ENCODE measurements around the gene TOM1L2. TPM values are rescaled to one million over a fixed set of nuclear protein-coding genes. Genes with fewer than 3 reads are reported as not detected.
"Not testable (repeated sequence)": the region's sequence is repeated elsewhere in the genome, so short reads cannot be mapped to it uniquely, and the experiment has no call there.

TOM1L2 gene
- total RNA-seq, 1 donor from 2014 or later: 16.3 TPM

DNA sequence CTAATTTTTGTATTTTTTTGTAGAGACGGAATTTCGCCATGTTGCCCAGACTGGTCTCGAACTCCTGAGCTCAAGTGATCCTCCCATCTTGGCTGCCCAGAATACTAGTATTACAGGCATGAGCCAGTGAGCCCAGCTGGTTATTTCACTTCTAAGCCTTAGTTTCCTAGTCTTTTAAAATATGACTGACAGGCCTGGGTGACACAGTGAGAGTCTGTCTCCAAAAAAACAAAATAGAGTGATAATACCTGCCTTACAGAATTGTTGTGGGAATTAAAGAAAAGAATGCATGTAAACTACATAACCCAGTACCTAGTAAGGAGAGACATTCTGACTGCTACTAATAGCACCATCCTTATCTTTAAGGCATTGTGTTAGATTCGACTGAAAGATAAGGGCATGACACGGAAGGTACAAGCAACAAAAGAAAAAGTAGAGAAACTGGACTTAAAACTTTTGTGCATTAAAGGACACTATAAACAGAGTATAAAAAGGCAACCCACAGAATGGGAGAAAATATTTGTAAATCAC, 11.6 kb downstream of the TOM1L2 start:
- TF ChIP-seq CTCF (IDR thresholded peaks at IDR 0.05; ENCODE audit: insufficient read depth, low read length, poor library complexity, severe bottlenecking): no peak
- H3K4me3 ChIP-seq (ENCODE audit: low read depth, low read length): no peak overlapping the region
- no peak for DNase-seq (ENCODE audit: low read depth)
- H3K36me3 ChIP-seq (ENCODE audit: control insufficient read depth, insufficient read depth, low read length): no peaks in the 10 kb centered on the region
- H3K27me3 ChIP-seq (ENCODE audit: control insufficient read depth, insufficient read depth, low read length): no peaks in the 10 kb centered on the region

GRCh38 chr17:17959520-17960361, 12.5 kb downstream of the TOM1L2 start:
- TF ChIP-seq CTCF (IDR thresholded peaks at IDR 0.05; ENCODE audit: insufficient read depth, low read length, poor library complexity, severe bottlenecking): no peak
- no peaks in the 10 kb centered on the region for H3K27me3 ChIP-seq (ENCODE audit: control insufficient read depth, insufficient read depth, low read length)
- peak; percentile 83 for DNase-seq (ENCODE audit: low read depth)
- H3K4me3 ChIP-seq (ENCODE audit: low read depth, low read length): peak overlapping the region; percentile 20
- no peaks in the 10 kb centered on the region for H3K36me3 ChIP-seq (ENCODE audit: control insufficient read depth, insufficient read depth, low read length)

DNA sequence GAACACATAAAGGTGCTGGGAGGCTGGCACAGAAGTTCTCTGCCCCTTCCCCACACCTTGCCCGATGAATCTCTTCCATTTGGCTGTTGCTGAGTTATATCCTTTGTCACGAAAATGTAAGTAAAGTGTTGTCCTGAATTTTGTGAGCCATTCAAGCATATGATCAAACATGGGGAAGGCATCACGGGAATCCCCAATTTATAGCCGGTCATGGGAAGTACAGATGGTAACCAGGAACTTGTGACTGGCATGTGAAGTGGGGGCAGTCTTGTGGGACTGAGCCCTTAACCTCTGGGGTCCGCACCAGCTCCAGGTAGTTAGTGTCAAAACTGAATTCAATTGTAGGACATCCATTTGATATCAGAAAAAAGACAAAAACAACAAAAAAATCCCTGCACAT, 13.2 kb downstream of the TOM1L2 start:
- H3K27me3 ChIP-seq (ENCODE audit: control insufficient read depth, insufficient read depth, low read length): no peaks in the 10 kb centered on the region
- no peak for DNase-seq (ENCODE audit: low read depth)
- no peaks in the 10 kb centered on the region for H3K36me3 ChIP-seq (ENCODE audit: control insufficient read depth, insufficient read depth, low read length)
- no peak for TF ChIP-seq CTCF (IDR thresholded peaks at IDR 0.05; ENCODE audit: insufficient read depth, low read length, poor library complexity, severe bottlenecking)
- no peak overlapping the region for H3K4me3 ChIP-seq (ENCODE audit: low read depth, low read length)

DNA sequence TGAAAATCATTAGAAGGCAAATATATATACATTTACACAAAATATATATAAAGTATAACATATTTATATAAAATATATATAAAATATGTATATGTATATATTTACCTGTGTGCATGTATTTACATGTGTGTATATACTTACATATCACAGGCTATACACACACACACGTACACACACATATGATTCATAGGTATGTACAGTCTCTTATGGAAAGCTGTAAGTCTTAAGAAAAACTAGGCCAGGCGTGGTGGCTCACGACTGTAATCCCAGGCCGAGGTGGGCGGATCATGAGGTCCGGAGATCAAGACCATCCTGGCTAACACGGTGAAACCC, 14.7 kb downstream of the TOM1L2 start:
- H3K27me3 ChIP-seq (ENCODE audit: control insufficient read depth, insufficient read depth, low read length): no peaks in the 10 kb centered on the region
- no peaks in the 10 kb centered on the region for H3K36me3 ChIP-seq (ENCODE audit: control insufficient read depth, insufficient read depth, low read length)
- no peak for TF ChIP-seq CTCF (IDR thresholded peaks at IDR 0.05; ENCODE audit: insufficient read depth, low read length, poor library complexity, severe bottlenecking)
- no peak overlapping the region for H3K4me3 ChIP-seq (ENCODE audit: low read depth, low read length)
- no peak for DNase-seq (ENCODE audit: low read depth)

GRCh38 chr17:17955790-17956341, 16.3 kb downstream of the TOM1L2 start:
- not testable (repeated sequence) for H3K4me3 ChIP-seq (ENCODE audit: low read depth, low read length); DNase-seq (ENCODE audit: low read depth); H3K27me3 ChIP-seq (ENCODE audit: control insufficient read depth, insufficient read depth, low read length); H3K36me3 ChIP-seq (ENCODE audit: control insufficient read depth, insufficient read depth, low read length)

- no peaks in the 10 kb centered on the region for H3K27me3 ChIP-seq (ENCODE audit: control insufficient read depth, insufficient read depth, low read length)
- H3K4me3 ChIP-seq (ENCODE audit: low read depth, low read length): no peak overlapping the region
- H3K36me3 ChIP-seq (ENCODE audit: control insufficient read depth, insufficient read depth, low read length): no peaks in the 10 kb centered on the region
- DNase-seq (ENCODE audit: low read depth): no peak
- no peak for TF ChIP-seq CTCF (IDR thresholded peaks at IDR 0.05; ENCODE audit: insufficient read depth, low read length, poor library complexity, severe bottlenecking)
These were observed 18.1 kb downstream of the TOM1L2 start for GRCh38 chr17:17954079-17954478.

Data from kidney epithelial cell (primary cell).